SK-N-DZ (cell line): ENCODE results near the gene CCR5AS.
"Not testable (repeated sequence)": the region's sequence is repeated elsewhere in the genome, so short reads cannot be mapped to it uniquely, and the experiment has no call there.

Experiments used
- DNase-seq: peaks from one replicate; pipeline ENCODE4 v3.0.0-alpha.2; 2015; ENCODE audit warnings: low spot score

Gene CCR5AS

GRCh38 chr3:46429250-46429649 lies 22.4 kb upstream of the CCR5AS start:
- no peak for DNase-seq

DNA sequence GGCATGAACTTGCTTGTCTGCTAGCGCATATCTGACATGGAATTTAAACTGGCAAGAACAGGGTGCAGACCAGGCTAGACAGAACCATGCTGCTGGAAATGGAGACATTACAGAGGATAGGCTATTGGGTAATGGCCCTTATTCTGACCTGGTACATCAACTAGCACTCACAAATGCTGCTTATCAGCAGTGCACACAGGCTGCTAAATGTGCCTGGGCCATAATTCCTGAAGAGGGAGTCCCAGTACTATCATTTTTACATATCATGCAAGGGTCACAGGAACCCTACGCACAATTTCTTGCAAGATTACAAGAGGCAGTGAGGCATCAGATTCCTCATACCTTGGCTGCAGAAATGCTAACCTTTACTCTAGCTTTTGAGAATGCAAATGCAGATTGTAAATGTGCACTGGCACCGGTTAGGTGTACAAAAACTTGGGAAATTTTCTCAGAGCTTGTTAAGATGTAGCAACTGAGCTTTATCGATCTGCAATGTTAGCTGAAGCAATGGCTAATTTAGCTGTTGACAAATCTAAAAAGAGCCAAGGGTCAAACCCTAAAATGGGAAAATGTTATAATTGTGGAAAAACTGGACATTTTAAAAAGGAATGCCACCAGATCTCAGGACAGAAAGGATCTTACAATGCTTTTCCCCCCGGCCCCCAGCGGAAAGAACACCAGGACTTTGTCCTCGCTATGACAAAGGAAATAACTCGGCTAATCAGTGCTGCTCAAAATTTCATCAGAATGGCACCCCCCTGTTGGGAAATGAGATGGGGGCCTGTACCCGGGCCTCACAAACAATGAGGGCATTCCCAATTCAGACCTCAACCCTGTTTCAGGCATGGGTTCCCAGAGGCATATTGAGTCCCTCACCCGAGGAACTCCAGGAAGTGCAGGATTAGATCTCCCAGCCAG lies 21.3 kb upstream of the CCR5AS start:
- no peak for DNase-seq

GRCh38 chr3:46427404-46427803 lies 20.5 kb upstream of the CCR5AS start:
- DNase-seq = not testable (repeated sequence)

GRCh38 chr3:46426476-46426875 lies 19.6 kb upstream of the CCR5AS start:
- DNase-seq = not testable (repeated sequence)

- DNase-seq = no peak
These were observed 16.7 kb upstream of the CCR5AS start for GRCh38 chr3:46423588-46423987.

DNA sequence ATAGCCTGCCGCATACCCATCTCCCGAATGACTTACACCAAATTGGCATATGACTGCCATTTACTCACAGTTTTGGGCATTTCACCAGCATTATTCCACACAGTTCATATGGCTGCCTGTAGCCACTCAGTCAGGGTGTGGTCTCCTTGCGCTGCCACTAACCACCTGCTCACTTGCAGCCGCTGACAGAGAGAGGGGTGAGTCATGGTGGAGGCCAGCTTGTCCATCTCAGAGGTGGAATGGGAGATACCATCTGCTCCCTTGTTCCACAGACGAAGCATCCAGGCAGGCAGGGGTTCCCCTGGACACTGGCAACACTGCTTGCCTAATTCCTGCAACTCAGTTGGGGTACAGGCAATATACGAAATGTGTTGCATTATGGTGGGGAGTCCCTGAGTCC lies 15.8 kb upstream of the CCR5AS start:
- DNase-seq = no peak

DNA sequence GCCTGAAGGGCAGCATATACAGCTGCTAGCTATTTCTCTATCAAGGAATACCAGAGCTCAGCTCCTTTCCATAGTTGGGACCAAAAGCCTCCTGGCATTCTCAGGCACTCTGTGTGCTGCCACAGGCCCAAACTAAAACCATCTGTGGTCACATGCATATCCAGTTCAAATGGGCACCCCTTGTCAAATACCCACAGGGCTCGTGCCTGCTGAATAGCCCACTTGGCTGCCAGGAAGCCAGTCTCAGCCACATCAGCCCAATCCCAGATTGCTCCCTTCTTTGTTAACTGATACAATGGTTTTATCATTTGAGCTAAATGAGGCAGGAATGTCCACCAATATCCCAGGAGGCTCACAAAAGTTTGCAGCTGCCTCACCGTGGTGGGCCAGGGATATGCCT lies 14.1 kb upstream of the CCR5AS start:
- no peak for DNase-seq

- DNase-seq = no peak
These were observed 12.9 kb upstream of the CCR5AS start for GRCh38 chr3:46419816-46420215.

DNA sequence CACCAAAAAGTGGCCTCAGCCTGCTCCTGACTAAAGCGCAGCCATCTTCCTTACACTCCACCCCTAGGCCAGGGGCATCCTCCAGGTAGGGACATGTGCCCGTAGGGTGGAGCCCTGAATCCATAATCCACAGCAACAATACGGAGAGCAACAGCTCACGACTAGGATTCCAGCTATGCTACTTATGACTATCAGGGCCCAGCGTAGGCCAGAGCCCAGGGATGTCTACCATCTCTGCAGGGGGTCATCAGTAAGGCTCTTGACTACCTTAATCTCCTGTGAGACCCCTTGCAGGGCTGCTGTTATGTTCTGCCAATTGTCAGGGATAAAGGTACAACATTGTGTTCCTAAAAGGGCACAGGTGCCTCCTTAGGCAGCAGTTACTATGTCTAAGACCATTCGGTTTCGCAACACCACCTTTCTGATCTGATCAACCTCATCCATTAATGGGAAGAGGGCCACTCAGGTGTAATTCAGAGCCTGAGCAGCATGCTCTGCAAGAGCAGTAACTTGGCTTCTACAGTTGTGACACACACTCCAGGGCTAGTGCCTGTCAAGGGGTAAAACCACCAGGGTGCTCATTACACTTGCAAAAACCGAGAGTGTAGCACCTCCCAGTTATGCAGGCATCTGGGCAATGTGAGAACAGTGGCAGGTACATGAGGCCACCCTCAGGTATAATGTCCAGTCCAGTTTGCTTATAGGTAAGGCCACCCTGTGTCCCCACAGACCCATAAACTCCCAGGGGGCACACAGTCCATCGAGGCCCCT lies 11.2 kb upstream of the CCR5AS start:
- no peak for DNase-seq

- DNase-seq = no peak
These were observed 10.1 kb upstream of the CCR5AS start for GRCh38 chr3:46416811-46417510.

DNA sequence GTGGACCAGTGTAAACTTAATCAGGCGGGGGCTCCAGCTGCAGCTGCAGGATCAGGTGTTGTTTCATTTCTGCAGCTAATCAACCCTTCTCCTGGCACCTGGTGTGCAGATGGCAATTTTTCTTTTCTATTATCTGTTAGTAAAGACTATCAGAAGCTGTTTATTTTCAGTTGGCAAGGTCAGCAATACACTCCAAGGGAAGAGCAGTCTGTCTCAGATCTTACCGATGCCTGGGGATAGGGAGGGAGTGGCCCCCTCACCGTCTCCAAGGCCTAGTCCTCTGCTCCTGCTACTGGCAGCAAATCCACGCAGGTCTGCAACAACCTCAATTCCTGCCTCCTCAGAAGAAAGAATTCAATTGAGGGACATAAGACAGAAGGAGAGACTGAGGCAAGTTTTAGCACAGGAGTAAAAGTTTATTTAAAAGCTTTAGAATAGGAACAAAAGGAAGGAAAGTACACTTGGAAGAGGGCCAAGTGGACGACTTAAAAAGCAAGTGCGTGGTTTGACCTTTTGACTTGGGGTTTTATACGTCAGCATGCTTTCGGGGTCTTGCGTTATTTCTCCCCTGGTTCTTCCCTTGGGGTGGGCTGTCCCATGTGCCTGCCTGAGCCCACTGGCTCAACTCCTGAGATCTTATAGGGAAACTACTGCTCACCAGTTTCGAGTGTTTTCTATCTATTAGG lies 9.4 kb upstream of the CCR5AS start:
- no peak for DNase-seq

DNA sequence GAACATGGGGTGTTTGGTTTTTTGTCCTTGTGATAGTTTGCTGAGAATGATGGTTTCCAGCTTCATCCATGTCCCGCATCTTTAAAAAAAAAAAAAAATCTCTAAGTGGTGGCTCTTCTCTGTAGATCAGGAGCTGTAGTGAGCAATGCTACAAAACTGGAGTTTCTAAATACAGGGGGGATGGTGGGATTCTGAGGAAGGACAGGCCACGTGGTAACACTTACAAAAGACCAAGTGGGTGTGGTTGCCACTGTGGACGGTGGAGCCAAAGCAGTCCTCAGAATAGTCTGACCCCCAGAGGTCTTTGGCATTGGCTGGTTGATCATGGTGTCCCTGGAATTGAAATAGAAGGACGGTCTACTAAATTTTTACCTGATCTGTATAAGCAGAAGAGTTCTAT lies 7.9 kb upstream of the CCR5AS start:
- no peak for DNase-seq

DNA sequence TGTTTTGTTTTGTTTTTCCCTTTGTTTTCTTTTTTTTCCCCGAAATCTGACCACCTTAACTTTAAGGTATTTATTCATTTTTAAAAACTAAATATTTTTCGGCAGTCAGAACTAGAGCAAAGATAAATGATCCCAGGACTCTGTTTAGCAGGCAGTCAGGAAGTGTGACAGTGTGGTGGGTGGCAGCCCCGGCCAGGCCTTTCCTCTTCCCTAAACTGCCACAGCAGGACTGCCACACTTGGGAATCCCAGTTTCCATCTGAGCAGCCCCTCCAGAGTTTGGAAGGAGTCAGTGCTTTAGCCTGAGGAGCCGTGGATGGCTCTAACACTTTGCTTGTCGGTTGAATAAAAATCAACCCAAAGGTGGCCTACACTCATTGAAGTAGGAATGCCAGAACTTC lies 7.1 kb upstream of the CCR5AS start:
- no peak for DNase-seq

- no peak for DNase-seq
These were observed 6.0 kb upstream of the CCR5AS start for GRCh38 chr3:46412786-46413298.

- DNase-seq = no peak
These were observed 4.4 kb upstream of the CCR5AS start for GRCh38 chr3:46411271-46411670.

DNA sequence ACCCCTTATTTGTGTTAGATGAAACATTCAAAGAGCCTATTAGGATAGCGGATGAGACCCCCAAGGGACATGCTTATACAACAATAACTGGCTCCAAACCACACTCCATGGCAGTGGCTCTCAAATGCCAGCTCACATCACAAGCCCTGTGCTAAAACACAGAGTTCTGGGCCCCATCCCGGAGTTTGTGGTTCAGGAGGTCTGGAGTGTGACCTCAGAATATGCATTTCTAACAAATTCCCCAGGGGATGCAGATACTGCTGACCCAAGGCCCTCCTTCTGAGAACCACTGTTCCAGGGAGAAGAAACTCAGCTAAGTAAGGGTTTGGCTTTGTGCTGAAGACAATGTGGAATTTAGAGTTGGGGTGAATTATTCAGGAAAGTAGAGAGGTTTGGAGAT lies 3.8 kb upstream of the CCR5AS start:
- no peak for DNase-seq

DNA sequence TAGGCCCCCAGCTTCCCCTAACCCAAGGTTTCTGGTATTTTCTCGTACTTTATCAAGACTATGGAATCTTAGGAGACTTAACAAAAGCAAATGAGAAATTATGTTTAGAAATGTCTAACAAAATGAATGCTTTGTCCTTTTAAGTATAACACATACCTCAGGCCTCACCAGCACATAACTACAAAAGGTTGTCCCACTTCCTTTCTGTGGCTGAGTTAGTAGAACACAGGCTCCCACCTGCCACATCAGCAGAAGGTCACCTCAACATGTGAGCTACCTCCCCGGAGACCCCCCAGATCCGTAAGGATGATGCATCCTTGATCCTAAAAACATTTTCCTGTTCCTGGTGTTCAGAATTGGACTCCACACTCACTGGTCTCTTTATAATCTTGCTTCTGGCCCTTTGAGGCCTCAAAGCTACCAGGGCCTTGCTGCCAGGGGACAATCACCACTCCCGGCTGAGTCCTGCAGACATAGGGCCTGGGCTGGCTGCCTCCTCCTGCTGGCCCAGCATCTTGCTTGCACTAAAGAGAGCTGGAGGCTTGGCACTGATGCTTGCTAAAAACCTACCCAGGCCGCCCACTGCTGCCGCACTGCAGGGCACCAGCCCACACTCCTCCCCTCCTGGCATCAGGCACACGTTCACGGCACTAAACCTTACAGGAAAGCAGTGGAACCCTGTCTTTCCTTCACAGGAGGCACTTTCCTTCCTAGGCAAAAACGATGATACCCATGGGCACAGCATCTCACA lies 3.0 kb upstream of the CCR5AS start:
- no peak for DNase-seq

DNA sequence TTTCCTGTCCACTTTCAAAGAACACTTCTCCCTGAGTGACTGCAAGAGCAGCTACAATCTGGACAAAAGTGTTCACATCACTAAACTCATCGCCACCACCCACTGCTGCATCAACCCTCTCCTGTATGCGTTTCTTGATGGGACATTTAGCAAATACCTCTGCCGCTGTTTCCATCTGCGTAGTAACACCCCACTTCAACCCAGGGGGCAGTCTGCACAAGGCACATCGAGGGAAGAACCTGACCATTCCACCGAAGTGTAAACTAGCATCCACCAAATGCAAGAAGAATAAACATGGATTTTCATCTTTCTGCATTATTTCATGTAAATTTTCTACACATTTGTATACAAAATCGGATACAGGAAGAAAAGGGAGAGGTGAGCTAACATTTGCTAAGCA lies 2.0 kb upstream of the CCR5AS start:
- DNase-seq = no peak

DNA sequence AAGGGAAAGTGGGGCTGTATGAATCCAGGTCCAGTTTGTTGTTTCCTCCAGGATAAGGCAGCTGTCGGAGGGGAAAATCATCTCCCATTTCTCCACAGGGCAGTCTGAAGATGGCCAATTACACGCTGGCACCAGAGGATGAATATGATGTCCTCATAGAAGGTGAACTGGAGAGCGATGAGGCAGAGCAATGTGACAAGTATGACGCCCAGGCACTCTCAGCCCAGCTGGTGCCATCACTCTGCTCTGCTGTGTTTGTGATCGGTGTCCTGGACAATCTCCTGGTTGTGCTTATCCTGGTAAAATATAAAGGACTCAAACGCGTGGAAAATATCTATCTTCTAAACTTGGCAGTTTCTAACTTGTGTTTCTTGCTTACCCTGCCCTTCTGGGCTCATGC lies 1.1 kb upstream of the CCR5AS start:
- no peak for DNase-seq

DNA sequence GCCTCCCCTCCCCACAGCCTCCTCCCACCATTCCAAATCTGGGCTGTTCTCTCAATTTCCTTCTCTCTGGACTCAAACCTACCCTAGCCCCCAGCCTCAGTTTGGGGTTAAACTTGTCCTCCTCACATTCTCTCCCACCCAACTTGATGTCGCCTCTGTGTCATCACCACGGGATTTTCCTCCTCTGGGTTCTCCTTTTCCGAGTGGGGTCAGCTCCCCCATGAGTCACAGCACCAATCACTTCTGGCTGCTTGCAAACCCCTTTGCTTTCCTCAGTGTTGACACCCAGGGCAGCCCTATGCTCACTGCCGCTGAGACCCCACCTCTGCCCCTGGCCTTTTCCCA lies 451 bp downstream of the CCR5AS start:
- DNase-seq = no peak
